H1 (cell line): ENCODE results near the gene PSD. TPM values are rescaled to one million over a fixed set of nuclear protein-coding genes. Genes with fewer than 3 reads are reported as not detected.

Experiments used
- ATF2 ChIP-seq: IDR thresholded peaks from 2 replicates; pipeline ENCODE4 v1.6.1; 2012; ENCODE audit warnings: low read length, inconsistent platforms
- CBX8 ChIP-seq: fragments of 300-800, 300-1000 bp; sonication (generic); IDR thresholded peaks from 2 replicates; pipeline ENCODE4 v1.7.1; 2016; ENCODE audit warnings: low read depth, low read length, borderline replicate concordance
- GTF2F1 ChIP-seq: IDR thresholded peaks from 2 replicates; pipeline ENCODE4 v1.6.1; 2012; ENCODE audit warnings: low read depth, low read length, improper control_type of control experiment, borderline replicate concordance
- HDAC6 ChIP-seq: IDR thresholded peaks from one replicate; pipeline ENCODE4 v1.7.1; 2012; ENCODE audit warnings: low read depth, mild to moderate bottlenecking, inconsistent platforms, low read length, moderate library complexity
- KDM5A ChIP-seq: fragments of 200-600 bp; IDR thresholded peaks from 2 replicates; pipeline ENCODE4 v1.7.1; 2012; ENCODE audit warnings: mild to moderate bottlenecking, low read length, inconsistent platforms, mixed read lengths
- SAP30 ChIP-seq: fragments of 300-600 bp; sonication (generic); IDR thresholded peaks from 2 replicates; pipeline ENCODE4 v1.7.1; 2012; ENCODE audit warnings: low read length, moderate library complexity, mild to moderate bottlenecking, inconsistent platforms; ENCODE audit not compliant: insufficient read depth, insufficient replicate concordance
- TAF7 ChIP-seq: optimal IDR thresholded peaks from 2 replicates; pipeline ENCODE3; 2011; ENCODE audit warnings: low read depth, mild to moderate bottlenecking, inconsistent platforms, low read length, moderate library complexity, borderline replicate concordance
- TBP ChIP-seq: IDR thresholded peaks from 2 replicates; pipeline ENCODE4 v1.6.1; 2011; ENCODE audit warnings: low read depth, low read length, improper control_type of control experiment
- polyA plus RNA-seq, 7 experiments: library from polyadenylated mRNA; depleted of rRNA in 3 of 7; stranded (reverse) in 5 of 7; unstranded in 2 of 7; fragments of >200 nt in 5 of 7; fragments of 200-250 nt in 2 of 7; gene quantifications; 1 replicate in 5 of 7; 2 replicates in 1 of 7; 4 replicates in 1 of 7; pipeline versions ENCODE4 v1.2.1 to v1.2.3, GENCODE V29; 2011 to 2013; ENCODE audit warnings: missing spikeins in 2 of 7, mixed read lengths in 2 of 7
- total RNA-seq: library from RNA; stranded (reverse); fragmentation: NEBNext Ultra II Directional; extraction: Animal tissue kit (Norgen Biotek cat#: 25700); gene quantifications from 2 replicates; pipeline ENCODE4 v1.2.1, GENCODE V29; 2021

Gene PSD
- total and polyA plus RNA-seq, 2 of the 8 experiments (the other 6 are each of a cell fraction or from before 2014, with no cell fraction given): 5.4 to 6.0 TPM

DNA sequence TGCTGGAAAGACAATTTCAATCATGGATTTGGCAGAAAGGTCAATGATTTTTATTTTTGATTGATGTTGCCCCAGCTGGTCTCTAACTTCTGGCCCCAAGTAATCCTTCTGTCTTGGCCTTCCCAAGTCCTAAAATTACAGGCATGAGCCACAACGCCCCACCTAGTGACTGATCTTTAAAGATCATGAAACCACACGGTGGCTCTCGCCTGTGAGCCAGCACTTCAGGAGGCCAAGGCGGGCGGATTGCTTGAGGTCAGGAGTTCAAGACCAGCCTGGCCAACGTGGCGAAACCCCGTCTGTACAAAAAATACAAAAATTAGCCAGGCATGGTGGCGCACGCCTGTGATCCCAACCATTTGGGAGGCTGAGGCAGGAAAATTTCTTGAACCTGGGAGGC, 45.4 kb upstream of the PSD start (continued):
- TF ChIP-seq ATF2 (no peak), SAP30 (no peak), CBX8 (no peak), TBP (no peak), HDAC6 (no peak), KDM5A (no peak), TAF7 (no peak), GTF2F1 (no peak)
